ENCODE measurements around the gene ZBTB18.

The ZBTB18 gene

DNA sequence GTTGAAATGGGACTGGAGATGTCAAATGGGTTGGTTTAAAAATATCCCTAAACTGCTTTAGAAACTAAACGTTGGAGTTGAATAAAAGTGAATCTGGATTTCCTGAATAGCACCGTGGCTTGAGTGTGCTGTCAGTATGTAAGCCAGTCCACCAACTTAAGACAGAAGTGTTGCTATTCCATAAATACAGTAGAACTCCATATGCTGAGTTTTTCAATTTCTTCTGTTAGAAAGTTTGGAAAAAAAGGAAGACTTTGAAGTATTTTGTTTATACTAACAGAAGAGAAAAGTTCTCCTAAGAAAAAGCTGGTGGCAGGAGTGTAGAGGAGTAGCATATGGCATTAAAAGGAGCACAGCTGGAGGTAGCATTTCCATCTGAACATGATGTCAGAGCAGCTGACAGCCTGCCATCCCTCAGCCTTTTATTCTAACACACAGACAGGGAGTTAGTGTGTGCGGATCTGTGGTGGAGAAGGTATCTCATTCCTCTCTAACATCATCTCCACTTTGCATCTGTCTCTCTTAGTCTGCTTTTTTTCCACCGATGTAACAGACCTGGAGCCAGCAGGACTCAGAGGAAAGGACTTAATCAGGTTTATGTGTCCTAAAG lies at the start of gene ZBTB18:
Gene ZBTB18, plus strand, starts transcription at position 449 of the 610 bp plus-strand sequence. Its CDS starts 149 bp downstream, at position 598.
- H3K27ac ChIP-seq = peak within 1 kb of the TSS; percentile 89; the same call in 1 of the 2 replicates
- ChIA-PET CTCF (interaction anchor here (0.6 kb wide), 1 partner anchor 207 kb away, joined by 3 read pairs; no protein-coding TSS in a partner anchor), POLR2A (ENCODE audit: low non-redundant PET) (no interaction called here)
- no peak for DNase-seq (ENCODE audit: low spot score)
- TF ChIP-seq, protein P1, sequence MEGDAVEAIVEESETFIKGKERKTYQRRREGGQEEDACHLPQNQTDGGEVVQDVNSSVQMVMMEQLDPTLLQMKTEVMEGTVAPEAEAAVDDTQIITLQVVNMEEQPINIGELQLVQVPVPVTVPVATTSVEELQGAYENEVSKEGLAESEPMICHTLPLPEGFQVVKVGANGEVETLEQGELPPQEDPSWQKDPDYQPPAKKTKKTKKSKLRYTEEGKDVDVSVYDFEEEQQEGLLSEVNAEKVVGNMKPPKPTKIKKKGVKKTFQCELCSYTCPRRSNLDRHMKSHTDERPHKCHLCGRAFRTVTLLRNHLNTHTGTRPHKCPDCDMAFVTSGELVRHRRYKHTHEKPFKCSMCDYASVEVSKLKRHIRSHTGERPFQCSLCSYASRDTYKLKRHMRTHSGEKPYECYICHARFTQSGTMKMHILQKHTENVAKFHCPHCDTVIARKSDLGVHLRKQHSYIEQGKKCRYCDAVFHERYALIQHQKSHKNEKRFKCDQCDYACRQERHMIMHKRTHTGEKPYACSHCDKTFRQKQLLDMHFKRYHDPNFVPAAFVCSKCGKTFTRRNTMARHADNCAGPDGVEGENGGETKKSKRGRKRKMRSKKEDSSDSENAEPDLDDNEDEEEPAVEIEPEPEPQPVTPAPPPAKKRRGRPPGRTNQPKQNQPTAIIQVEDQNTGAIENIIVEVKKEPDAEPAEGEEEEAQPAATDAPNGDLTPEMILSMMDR (conservative IDR thresholded peaks at IDR 0.05; ENCODE audit: low read depth) = no peak

DNA sequence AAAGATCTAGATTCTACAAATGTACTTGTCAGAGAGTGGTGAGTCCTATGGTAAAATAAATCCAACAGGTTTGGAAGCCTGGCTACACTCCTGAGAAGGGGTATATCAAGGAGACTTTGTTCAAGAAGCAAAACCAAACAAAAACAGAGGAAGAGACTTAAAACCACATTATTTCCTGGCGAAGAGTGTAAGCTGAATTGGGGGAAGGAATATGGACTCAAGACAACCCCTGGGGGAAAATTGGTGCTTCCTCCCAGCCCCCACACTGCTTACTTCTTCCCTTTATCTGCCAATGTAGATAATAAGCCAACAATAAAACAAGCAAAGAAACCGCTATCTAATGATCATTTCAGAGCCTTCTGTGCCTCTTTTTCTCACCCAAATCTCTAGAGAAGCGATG lies 48.4 kb upstream of the ZBTB18 start:
- TF ChIP-seq, protein P1 (conservative IDR thresholded peaks at IDR 0.05; ENCODE audit: low read depth) = no peak
- H3K27ac ChIP-seq = no peak overlapping the region
- DNase-seq (ENCODE audit: low spot score) = no peak
- ChIA-PET POLR2A (ENCODE audit: low non-redundant PET) (no interaction called here), CTCF (no interaction called here)

DNA sequence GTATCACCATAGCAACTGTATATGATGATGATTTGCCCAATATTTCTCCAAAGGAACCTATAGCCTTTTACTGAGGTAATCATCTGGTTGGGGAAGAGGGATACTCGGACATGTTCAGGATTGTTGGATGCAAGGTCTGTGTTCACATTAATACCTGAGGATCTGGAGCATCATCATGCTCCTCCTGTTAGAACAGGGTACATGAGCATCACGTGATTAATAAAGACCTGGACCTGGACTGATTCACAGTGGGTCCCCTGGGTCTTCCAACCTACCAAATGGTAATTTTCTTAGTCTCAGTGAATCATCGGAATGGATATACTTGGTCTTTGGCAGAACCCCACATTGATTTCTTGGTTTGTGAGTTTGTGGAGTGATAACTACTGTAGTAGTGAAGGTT lies 45.6 kb upstream of the ZBTB18 start:
- POLR2A ChIA-PET (ENCODE audit: low non-redundant PET) = no interaction called here
- CTCF ChIA-PET = no interaction called here
- no peak overlapping the region for H3K27ac ChIP-seq
- no peak for DNase-seq (ENCODE audit: low spot score)
- TF ChIP-seq, protein P1 (conservative IDR thresholded peaks at IDR 0.05; ENCODE audit: low read depth) = no peak

DNA sequence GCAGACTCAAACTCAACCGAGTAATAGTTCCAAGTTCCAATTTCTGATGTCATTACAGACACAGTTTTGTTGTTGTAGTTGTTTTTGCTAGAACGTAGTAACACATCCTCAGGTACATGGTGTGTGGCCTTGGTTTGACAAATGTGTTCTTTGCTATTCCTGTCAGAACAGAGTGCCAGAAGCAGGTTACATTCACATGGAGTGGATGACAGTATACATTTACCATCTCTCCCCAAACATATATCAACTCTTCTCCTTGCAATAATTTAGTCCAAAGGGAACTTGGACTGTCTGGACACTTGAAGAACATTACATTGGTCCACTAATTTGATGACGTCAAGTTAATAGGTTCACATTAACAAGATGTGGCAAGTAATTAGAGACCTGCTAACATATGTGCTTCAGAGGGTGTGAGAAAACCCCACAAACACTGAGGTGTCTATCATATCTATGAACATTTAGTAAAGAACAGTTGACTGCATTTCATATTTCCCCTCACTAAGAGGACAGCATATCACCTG lies 44.6 kb upstream of the ZBTB18 start:
- TF ChIP-seq, protein P1 (conservative IDR thresholded peaks at IDR 0.05; ENCODE audit: low read depth) = no peak
- DNase-seq (ENCODE audit: low spot score) = no peak
- H3K27ac ChIP-seq = no peak overlapping the region
- ChIA-PET CTCF (no interaction called here), POLR2A (ENCODE audit: low non-redundant PET) (no interaction called here)

DNA sequence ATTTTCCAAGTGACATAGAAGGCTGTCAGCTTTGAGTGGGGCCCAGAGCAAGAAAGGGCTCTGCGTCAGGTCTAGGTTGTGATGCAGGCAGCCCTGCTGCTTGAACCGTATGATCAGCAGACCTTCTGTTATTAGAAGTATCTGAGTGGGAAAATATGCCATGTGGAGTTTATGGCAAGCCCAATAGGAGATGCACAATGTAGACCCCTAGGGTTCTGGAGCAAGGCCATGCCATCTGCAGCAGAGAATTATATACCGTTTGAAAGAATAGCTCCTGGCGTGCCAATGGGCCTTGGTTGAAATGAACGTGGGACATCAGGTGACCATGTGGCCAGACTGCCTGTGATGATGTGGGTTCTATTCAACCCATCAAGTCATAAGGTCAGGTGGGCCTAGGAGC lies 44.1 kb upstream of the ZBTB18 start:
- POLR2A ChIA-PET (ENCODE audit: low non-redundant PET) = no interaction called here
- DNase-seq (ENCODE audit: low spot score) = no peak
- TF ChIP-seq, protein P1 (conservative IDR thresholded peaks at IDR 0.05; ENCODE audit: low read depth) = no peak
- no peak overlapping the region for H3K27ac ChIP-seq
- CTCF ChIA-PET = no interaction called here

DNA sequence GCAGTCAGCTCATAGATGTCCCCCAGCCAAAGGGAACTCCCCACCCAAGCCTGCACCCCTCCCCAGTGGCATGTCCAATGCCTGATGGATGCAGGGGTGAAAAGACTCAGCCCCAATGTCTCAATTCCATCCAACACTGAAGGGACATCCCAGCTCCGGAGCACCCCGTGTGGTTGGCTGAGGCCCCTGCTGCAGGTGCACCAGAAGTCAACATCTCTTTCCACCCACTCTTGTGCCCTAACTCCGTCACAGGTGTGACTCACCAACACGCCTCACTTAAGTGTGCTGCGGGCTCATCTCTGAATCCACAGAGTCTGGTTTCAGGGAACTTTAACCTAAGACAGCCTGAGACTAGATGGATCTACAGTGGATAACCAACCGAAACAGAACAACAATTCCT lies 40.9 kb upstream of the ZBTB18 start:
- H3K27ac ChIP-seq = no peak overlapping the region
- ChIA-PET CTCF (no interaction called here), POLR2A (ENCODE audit: low non-redundant PET) (no interaction called here)
- TF ChIP-seq, protein P1 (conservative IDR thresholded peaks at IDR 0.05; ENCODE audit: low read depth) = no peak
- DNase-seq (ENCODE audit: low spot score) = no peak

Measured in RWPE1 (cell line).